HepG2 (cell line): Measurements from ENCODE around the gene CCDC91. TPM values are rescaled to one million over a fixed set of nuclear protein-coding genes. Genes with fewer than 3 reads are reported as not detected.
A peak's percentile ranks its signal among the peaks of the same experiment; 100 is the strongest.

Experiments
- ATAC-seq: fragments of 200-7000 bp; cut with Tn5 transposase; 3 replicates; pipeline ENCODE4 v1.9.1; 2020; ENCODE audit warnings: mild to moderate bottlenecking, moderate library complexity
- BruUV-seq: library from RNA; stranded (reverse); fragments of 400-500 nt; replicated peaks from 2 replicates; lab custom pipeline; 2021; lab: Mats Ljungman, UMichigan
- CTCF ChIA-PET: fragments of 300-600 bp; formaldehyde crosslinking; extraction: SDS; loops from one replicate; lab custom pipeline; 2021; ENCODE audit warnings: low total read pairs, inconsistent platforms, low intra/inter-chr PET ratio; lab: Yijun Ruan, JAX
- POLR2A ChIA-PET: fragments of 350-600 bp; sonication (Branson Sonifier 250); formaldehyde crosslinking; loops from one replicate; lab custom pipeline; 2020; ENCODE audit warnings: antibody characterized with exemption, inconsistent platforms; lab: Yijun Ruan, JAX
- DNase-seq: peaks from one replicate; pipeline ENCODE4 v3.0.0-alpha.2; 2015; ENCODE audit warnings: low spot score
- FAIRE-seq: peaks from 3 replicates; lab custom pipeline; 2011; peaks lifted over from hg19 to GRCh38; lab: Jason Lieb, UNC
- H2AFZ ChIP-seq: one replicate; pipeline ENCODE4 v1.6.1; 2011; ENCODE audit warnings: low read length, inconsistent platforms
- H3K27ac ChIP-seq: fragments of 300-600 bp; 3 replicates; pipeline ENCODE4 v1.8.0; 2011; ENCODE audit warnings: mixed run types, mild to moderate bottlenecking, mixed read lengths, low read length, inconsistent platforms; ENCODE audit not compliant: insufficient read depth; ENCODE audit errors: extremely low read length
- H3K27me3 ChIP-seq, 2 experiments: fragments of 200-600 bp in 1 of 2; 2 replicates in 1 of 2; 3 replicates in 1 of 2; pipeline versions ENCODE4 v1.6.0 to v1.8.0; 2011; ENCODE audit warnings: low read length in 2 of 2, mild to moderate bottlenecking in 2 of 2, moderate library complexity in 2 of 2, inconsistent platforms in 1 of 2; ENCODE audit not compliant: insufficient read depth in 2 of 2, control insufficient read depth in 1 of 2
- H3K36me3 ChIP-seq, 2 experiments: fragments of 200-600 bp in 1 of 2; replicated peaks in 1 of 2; 2 replicates in 1 of 2; 3 replicates in 1 of 2; pipeline versions ENCODE4 v1.5.1 to v1.8.0; 2011; ENCODE audit warnings: low read length in 2 of 2, inconsistent platforms in 1 of 2; ENCODE audit not compliant: insufficient read depth in 2 of 2, control insufficient read depth in 1 of 2
- H3K4me1 ChIP-seq: 2 replicates; pipeline ENCODE4 v1.5.1; 2012; ENCODE audit warnings: low read length, inconsistent platforms; ENCODE audit not compliant: insufficient read depth
- H3K4me2 ChIP-seq: 2 replicates; pipeline ENCODE4 v1.6.0; 2011; ENCODE audit warnings: low read depth, low read length, inconsistent platforms
- H3K4me3 ChIP-seq, 3 experiments: fragments of 200-600 bp in 1 of 3; sonication (generic), shearing (Covaris generic) in 1 of 3; replicated peaks in 1 of 3; 2 replicates each; pipeline ENCODE4 v1.5.1; 2011 to 2016; ENCODE audit warnings: low read length in 3 of 3, inconsistent platforms in 2 of 3, low read depth in 2 of 3, mild to moderate bottlenecking in 2 of 3, control low read depth in 1 of 3, mixed read lengths in 1 of 3; ENCODE audit not compliant: insufficient read depth in 1 of 3
- H3K79me2 ChIP-seq: one replicate; pipeline ENCODE4 v1.6.1; 2011; ENCODE audit warnings: low read length, inconsistent platforms; ENCODE audit not compliant: insufficient read depth
- H3K9ac ChIP-seq: 2 replicates; pipeline ENCODE4 v1.6.0; 2011; ENCODE audit warnings: mild to moderate bottlenecking, low read depth, low read length, inconsistent platforms; ENCODE audit not compliant: insufficient read depth
- H3K9me3 ChIP-seq: 2 replicates; pipeline ENCODE4 v1.5.1; 2012; ENCODE audit warnings: mild to moderate bottlenecking, low read length
- H4K20me1 ChIP-seq: 2 replicates; pipeline ENCODE4 v1.6.0; 2011; ENCODE audit warnings: inconsistent platforms, mild to moderate bottlenecking, low read length, moderate library complexity; ENCODE audit not compliant: insufficient read depth
- SIN3A ChIP-seq: IDR thresholded peaks from 2 replicates; pipeline ENCODE4 v1.6.1; 2011; ENCODE audit warnings: low read depth, mild to moderate bottlenecking, control low read depth, low read length, borderline replicate concordance
- SMAD3 ChIP-seq: sonication (generic); formaldehyde crosslinking; IDR thresholded peaks from 2 replicates; pipeline ENCODE4 v1.4.0; 2020; ENCODE audit warnings: missing genetic modification reagents
- ZNF569 ChIP-seq: sonication (generic); formaldehyde crosslinking; IDR thresholded peaks from 2 replicates; pipeline ENCODE4 v1.5.0; 2020; ENCODE audit warnings: mild to moderate bottlenecking, missing genetic modification reagents, moderate library complexity, borderline replicate concordance
- WGBS: methylation state at CpG from one replicate; pipeline ENCODE4 v1.1.6; 2017; ENCODE audit warnings: low lambda C conversion rate; 5-methylcytosine and 5-hydroxymethylcytosine counted together
- in situ Hi-C: cut with HindIII; loops from 2 replicates; pipeline ENCODE4 v1.10.0; 2017; ENCODE audit warnings: low pct_unique_long_range_greater_than_20kb; ENCODE audit not compliant: extremely low pct_ligation_motif_present
- intact Hi-C: fragments of 100-400 bp; cut with micrococcal nuclease; formaldehyde crosslinking; loops from one replicate; pipeline ENCODE4 v1.10.0; 2022; ENCODE audit not compliant: unreplicated experiment
- polyA plus RNA-seq, 8 experiments: library from polyadenylated mRNA; depleted of rRNA in 3 of 8; stranded (reverse) in 7 of 8; unstranded in 1 of 8; fragments of >200 nt; fragmentation: Illumina TruSeq in 4 of 8; extraction: Trizol in 4 of 8; gene quantifications; 2 replicates each; pipeline versions ENCODE4 v1.2.1 to v1.2.3, GENCODE V29; 2011 to 2016; ENCODE audit warnings: low read depth in 4 of 8, missing spikeins in 1 of 8, mixed read lengths in 1 of 8; ENCODE audit not compliant: insufficient read depth in 1 of 8
- total RNA-seq, 5 experiments: library from RNA; depleted of rRNA; stranded (reverse); fragments of >200 nt; fragmentation: Illumina TruSeq; extraction: Trizol; gene quantifications; 2 replicates each; pipeline ENCODE4 v1.2.3, GENCODE V29; 2016; ENCODE audit warnings: low read depth in 1 of 5

CCDC91 gene
- total and polyA plus RNA-seq, 2 of the 13 experiments (the other 11 are each of a cell fraction or from before 2014, with no cell fraction given), result 9.8 to 15.8 TPM

DNA sequence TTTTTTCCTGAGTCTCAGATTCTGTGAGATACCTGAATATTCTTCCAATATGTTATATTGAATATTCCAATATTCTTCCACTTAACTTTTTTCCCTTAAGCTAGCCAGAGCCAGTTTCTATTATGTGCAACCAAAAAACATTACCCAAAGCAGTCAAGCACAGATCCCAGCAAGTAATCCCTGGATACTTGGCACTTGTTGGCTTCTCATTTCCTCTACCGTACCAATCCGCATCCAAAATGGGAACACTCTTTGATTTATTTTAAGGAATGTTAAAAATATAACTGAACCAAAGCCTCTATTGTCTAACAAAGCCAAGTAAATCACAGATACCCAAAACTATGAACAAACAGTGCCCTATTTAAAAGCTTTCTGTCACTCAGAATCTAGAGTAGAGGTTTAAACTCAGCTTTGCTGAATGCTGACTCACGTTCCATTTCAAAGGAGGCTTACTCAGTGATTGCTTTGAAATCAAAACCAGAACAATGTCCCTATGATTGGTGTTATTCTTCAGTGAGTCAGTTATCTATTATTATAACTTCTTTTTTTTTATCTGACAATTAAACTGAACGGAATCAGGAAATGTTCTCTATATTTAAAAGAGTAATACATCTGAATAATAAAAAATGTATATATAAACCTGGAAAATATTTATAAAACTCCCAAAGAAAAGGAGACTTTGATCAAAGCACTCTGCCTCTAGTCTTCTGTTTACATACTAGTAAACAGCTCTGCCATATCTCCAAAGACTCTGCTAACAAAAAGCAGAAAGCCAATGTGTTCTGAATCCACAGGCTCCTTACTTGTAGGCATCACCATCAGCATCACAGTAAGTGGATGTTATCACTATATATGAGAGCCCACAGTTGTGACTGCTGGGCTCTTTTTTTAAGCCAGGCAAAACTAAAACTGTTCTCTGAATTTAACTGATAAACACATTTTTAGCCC is 360.8 kb downstream of the CCDC91 start:
- ChIA-PET CTCF (no interaction called here), POLR2A (no interaction called here)
- no TSS peak for BruUV-seq
- Histone ChIP-seq H2AFZ (no peak overlapping the region), H3K79me2 (no peaks in the 10 kb centered on the region), H3K36me3 (no peaks in the 10 kb centered on the region), H4K20me1 (no peaks in the 10 kb centered on the region), H3K27me3 (no peaks in the 10 kb centered on the region), H3K4me2 (no peak overlapping the region), H3K4me3 (no peak overlapping the region), H3K4me1 (no peaks in the 10 kb centered on the region), H3K27ac (no peak overlapping the region), H3K9me3 (no peaks in the 10 kb centered on the region), H3K9ac (no peak overlapping the region)
- no peak for TF ChIP-seq SMAD3 (CRISPR knock-in tag)
- 93% methylated on average over 4 of the region's 4 CpGs for WGBS
- in situ Hi-C loops, result no loop called here
- DNase-seq, result peak; percentile 16
- intact Hi-C loops, result no loop called here
- no peak for FAIRE-seq
- ATAC-seq, result no peak

DNA sequence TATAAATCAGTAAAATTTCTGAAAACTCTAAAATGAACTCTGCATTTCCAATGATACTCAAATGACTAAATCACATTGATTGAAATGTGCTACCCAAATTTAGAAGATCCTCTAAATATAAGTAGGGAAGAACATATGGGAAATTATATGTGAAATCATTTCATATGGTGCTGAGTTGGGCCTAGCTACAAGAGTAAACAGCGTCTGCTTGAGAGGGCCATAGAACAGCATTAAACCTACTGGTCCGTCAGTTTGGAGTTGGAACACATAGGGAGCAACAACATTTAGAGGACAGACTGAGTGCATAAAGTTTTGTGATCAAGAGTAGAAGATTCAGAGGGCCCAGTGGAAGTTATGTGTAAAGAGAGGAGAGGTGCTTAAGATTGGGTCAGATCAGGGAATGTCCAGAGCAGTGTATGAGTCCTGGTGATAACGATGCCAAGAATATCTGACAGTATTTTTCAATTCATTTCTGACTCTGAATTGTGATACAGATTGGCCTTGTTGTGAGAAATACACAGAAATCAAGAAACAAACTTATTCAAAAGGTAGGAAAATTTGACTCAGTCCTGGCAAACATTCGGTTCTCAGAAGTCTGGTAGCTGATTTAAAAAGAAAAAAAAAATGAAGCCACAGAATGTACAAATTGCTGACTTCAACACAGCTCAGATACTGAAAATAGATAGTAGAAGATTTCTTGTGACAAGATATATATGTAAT is 362.2 kb downstream of the CCDC91 start:
- no peaks in the 10 kb centered on the region for H4K20me1 ChIP-seq
- no peak overlapping the region for H2AFZ ChIP-seq
- intact Hi-C loops, result no loop called here
- TF ChIP-seq SIN3A (no peak), ZNF569 (CRISPR knock-in tag) (no peak)
- ChIA-PET POLR2A (no interaction called here), CTCF (no interaction called here)
- DNase-seq (no peak), ATAC-seq (no peak), FAIRE-seq (no peak)
- H3K36me3 ChIP-seq, result no peaks in the 10 kb centered on the region
- BruUV-seq, result no TSS peak
- H3K9me3 ChIP-seq, result no peaks in the 10 kb centered on the region
- no peaks in the 10 kb centered on the region for H3K27me3 ChIP-seq
- no peaks in the 10 kb centered on the region for H3K4me1 ChIP-seq
- no peaks in the 10 kb centered on the region for H3K79me2 ChIP-seq
- 86% methylated on average over 4 of the region's 4 CpGs for WGBS
- H3K4me2 ChIP-seq, result no peak overlapping the region
- no peak overlapping the region for H3K27ac ChIP-seq
- in situ Hi-C loops, result no loop called here
- H3K9ac ChIP-seq, result no peak overlapping the region
- no peak overlapping the region for H3K4me3 ChIP-seq
